Measurements from ENCODE around the gene METTL23. TPM values are rescaled to one million over a fixed set of nuclear protein-coding genes. Genes with fewer than 3 reads are reported as not detected.

The METTL23 gene
- total and polyA plus RNA-seq, 2 of the 8 experiments (the other 6 are each of a cell fraction or from before 2014, with no cell fraction given): 36.1 to 60.2 TPM

GRCh38 chr17:76720941-76721340, 5.7 kb upstream of the METTL23 start (continued):
- no peak for TF ChIP-seq HDAC6 (IDR thresholded peaks at IDR 0.05; ENCODE audit: low read depth, low read length)
- TF ChIP-seq MAX (IDR thresholded peaks at IDR 0.05): no peak
- TF ChIP-seq NRF1 (IDR thresholded peaks at IDR 0.05; ENCODE audit: low read depth, low read length): no peak
